Astrocyte (in vitro differentiated cells and primary cell): ENCODE measurements around the gene PATJ. TPM values are rescaled to one million over a fixed set of nuclear protein-coding genes. Genes with fewer than 3 reads are reported as not detected.

Experiments used
- DNase-seq: peaks from one replicate; pipeline ENCODE4 v3.0.0-alpha.2; 2010; ENCODE audit warnings: low read depth
- FAIRE-seq: peaks from 2 replicates; lab custom pipeline; 2011; peaks lifted over from hg19 to GRCh38; lab: Jason Lieb, UNC
- H2AFZ ChIP-seq: 2 replicates; pipeline ENCODE4 v1.6.0; 2012; ENCODE audit warnings: low read depth, low read length, inconsistent platforms
- H3K27ac ChIP-seq: 2 replicates; pipeline ENCODE4 v1.5.1; 2011; ENCODE audit warnings: low read depth, low read length, inconsistent platforms
- H3K27me3 ChIP-seq: 2 replicates; pipeline ENCODE4 v1.6.0; 2011; ENCODE audit warnings: low read length, inconsistent platforms; ENCODE audit not compliant: insufficient read depth
- H3K36me3 ChIP-seq: 2 replicates; pipeline ENCODE4 v1.5.1; 2011; ENCODE audit warnings: low read length, inconsistent platforms; ENCODE audit not compliant: insufficient read depth
- H3K4me1 ChIP-seq: 2 replicates; pipeline ENCODE4 v1.5.1; 2011; ENCODE audit warnings: low read length, inconsistent platforms; ENCODE audit not compliant: insufficient read depth
- H3K4me2 ChIP-seq: 2 replicates; pipeline ENCODE4 v1.6.0; 2012; ENCODE audit warnings: low read length, inconsistent platforms
- H3K4me3 ChIP-seq: 2 replicates; pipeline ENCODE4 v1.5.1; 2011; ENCODE audit warnings: low read depth, mild to moderate bottlenecking, low read length, inconsistent platforms; ENCODE audit not compliant: insufficient read depth
- H3K79me2 ChIP-seq: 2 replicates; pipeline ENCODE4 v1.6.0; 2012; ENCODE audit warnings: mild to moderate bottlenecking, low read length, inconsistent platforms; ENCODE audit not compliant: insufficient read depth
- H3K9ac ChIP-seq: 2 replicates; pipeline ENCODE4 v1.6.0; 2012; ENCODE audit warnings: mild to moderate bottlenecking, low read length, inconsistent platforms
- H3K9me3 ChIP-seq: 2 replicates; pipeline ENCODE4 v1.5.1; 2012; ENCODE audit warnings: low read depth, mild to moderate bottlenecking, low read length, inconsistent platforms; ENCODE audit not compliant: insufficient read depth
- H4K20me1 ChIP-seq: 2 replicates; pipeline ENCODE4 v1.6.0; 2012; ENCODE audit warnings: low read length, inconsistent platforms; ENCODE audit not compliant: insufficient read depth
- H3K27ac Mint-ChIP-seq: one replicate; pipeline ENCODE4 v1.8.0; 2021; ENCODE audit warnings: mild to moderate bottlenecking, mixed read lengths; ENCODE audit not compliant: unreplicated experiment
- H3K27me3 Mint-ChIP-seq: one replicate; pipeline ENCODE4 v1.8.0; 2021; ENCODE audit warnings: low read depth, mixed read lengths; ENCODE audit not compliant: unreplicated experiment
- H3K36me3 Mint-ChIP-seq: one replicate; pipeline ENCODE4 v1.8.0; 2021; ENCODE audit warnings: low read depth, mixed read lengths; ENCODE audit not compliant: unreplicated experiment
- H3K4me1 Mint-ChIP-seq: one replicate; pipeline ENCODE4 v1.8.0; 2021; ENCODE audit warnings: low read depth, mixed read lengths; ENCODE audit not compliant: unreplicated experiment
- H3K4me3 Mint-ChIP-seq: one replicate; pipeline ENCODE4 v1.8.0; 2021; ENCODE audit warnings: mild to moderate bottlenecking, moderate library complexity, mixed read lengths; ENCODE audit not compliant: unreplicated experiment
- H3K9me3 Mint-ChIP-seq: one replicate; pipeline ENCODE4 v1.8.0; 2021; ENCODE audit warnings: mild to moderate bottlenecking, mixed read lengths; ENCODE audit not compliant: unreplicated experiment
- CTCF ChIP-seq: IDR thresholded peaks from 2 replicates; pipeline ENCODE4 v1.5.1; 2011; ENCODE audit warnings: low read depth, mild to moderate bottlenecking, inconsistent platforms, low read length, moderate library complexity; ENCODE audit not compliant: insufficient read depth
- EZH2 ChIP-seq: IDR thresholded peaks from 2 replicates; pipeline ENCODE4 v1.6.1; 2012; ENCODE audit warnings: mild to moderate bottlenecking, low read length, inconsistent platforms; ENCODE audit not compliant: insufficient read depth
- total RNA-seq: library from RNA; stranded (reverse); gene quantifications from 2 replicates; pipeline ENCODE4 v1.2.1, GENCODE V29; 2021

The PATJ gene
- total RNA-seq, 1 donor from 2014 or later: 11.0 TPM

- H3K27ac ChIP-seq: no peak overlapping the region
- H3K27me3 ChIP-seq: no peaks in the 10 kb centered on the region
- no peak overlapping the region for H3K9ac ChIP-seq
- H4K20me1 ChIP-seq: no peaks in the 10 kb centered on the region
- H3K4me2 ChIP-seq: no peak overlapping the region
- no peaks in the 10 kb centered on the region for H3K79me2 ChIP-seq
- no peak for TF ChIP-seq EZH2
- peak; percentile 31 for TF ChIP-seq CTCF
- Mint-ChIP-seq H3K36me3 (no peaks in the 10 kb centered on the region), H3K27me3 (no peaks in the 10 kb centered on the region), H3K27ac (no peak overlapping the region), H3K4me3 (no peak overlapping the region), H3K9me3 (no peaks in the 10 kb centered on the region), H3K4me1 (peaks cover 24% of the 10 kb centered on the region)
- DNase-seq: no peak
- no peak for FAIRE-seq
- no peak overlapping the region for H3K4me3 ChIP-seq
- no peaks in the 10 kb centered on the region for H3K36me3 ChIP-seq
- H3K9me3 ChIP-seq: no peaks in the 10 kb centered on the region
- H2AFZ ChIP-seq: no peak overlapping the region
- H3K4me1 ChIP-seq: peaks cover 17% of the 10 kb centered on the region
These were observed 208.1 kb downstream of the PATJ start for GRCh38 chr1:61950418-61950817.

- peak overlapping the region; percentile 20 for H3K9ac ChIP-seq
- peak overlapping the region; percentile 43 for H3K27ac ChIP-seq
- H3K27me3 ChIP-seq: no peaks in the 10 kb centered on the region
- peaks cover 17% of the 10 kb centered on the region for H3K4me1 ChIP-seq
- H3K4me3 ChIP-seq: no peak overlapping the region
- no peaks in the 10 kb centered on the region for H3K9me3 ChIP-seq
- TF ChIP-seq EZH2: no peak
- no peak for TF ChIP-seq CTCF
- peak; percentile 88 for DNase-seq
- H3K9me3 Mint-ChIP-seq: no peaks in the 10 kb centered on the region
- H3K36me3 Mint-ChIP-seq: no peaks in the 10 kb centered on the region
- H3K27ac Mint-ChIP-seq: peak overlapping the region; percentile 73
- peaks cover 27% of the 10 kb centered on the region for H3K4me1 Mint-ChIP-seq
- H4K20me1 ChIP-seq: no peaks in the 10 kb centered on the region
- no peaks in the 10 kb centered on the region for H3K36me3 ChIP-seq
- peak overlapping the region; percentile 51 for H3K4me2 ChIP-seq
- FAIRE-seq: no peak
- H3K79me2 ChIP-seq: no peaks in the 10 kb centered on the region
- no peaks in the 10 kb centered on the region for H3K27me3 Mint-ChIP-seq
- no peak overlapping the region for H2AFZ ChIP-seq
- H3K4me3 Mint-ChIP-seq: peak overlapping the region; percentile 36
These were observed 209.7 kb downstream of the PATJ start for GRCh38 chr1:61951731-61952580.

- Histone ChIP-seq H3K9ac (no peak overlapping the region), H4K20me1 (no peaks in the 10 kb centered on the region), H2AFZ (no peak overlapping the region), H3K27ac (no peak overlapping the region), H3K4me2 (peak overlapping the region; percentile 51), H3K4me3 (no peak overlapping the region), H3K36me3 (no peaks in the 10 kb centered on the region), H3K9me3 (no peaks in the 10 kb centered on the region), H3K27me3 (no peaks in the 10 kb centered on the region), H3K4me1 (peaks cover 17% of the 10 kb centered on the region), H3K79me2 (no peaks in the 10 kb centered on the region)
- H3K36me3 Mint-ChIP-seq: no peaks in the 10 kb centered on the region
- FAIRE-seq: no peak
- H3K4me3 Mint-ChIP-seq: no peak overlapping the region
- H3K27ac Mint-ChIP-seq: no peak overlapping the region
- no peaks in the 10 kb centered on the region for H3K27me3 Mint-ChIP-seq
- no peaks in the 10 kb centered on the region for H3K9me3 Mint-ChIP-seq
- TF ChIP-seq EZH2: no peak
- TF ChIP-seq CTCF: no peak
- peaks cover 27% of the 10 kb centered on the region for H3K4me1 Mint-ChIP-seq
- DNase-seq: no peak
These were observed 210.4 kb downstream of the PATJ start for GRCh38 chr1:61952675-61953074.
